Measurements from ENCODE around the gene TPM4. TPM values are rescaled to one million over a fixed set of nuclear protein-coding genes. Genes with fewer than 3 reads are reported as not detected.

The TPM4 gene
- total RNA-seq, 1 experiment from 2014 or later, result 307 TPM

GRCh38 chr19:16131648-16132047 lies 55.4 kb downstream of the TPM4 start:
- H3K36me3 ChIP-seq (ENCODE audit: low read depth), result peaks cover 42% of the 10 kb centered on the region
- H3K4me3 ChIP-seq, result no peak overlapping the region
- H4K20me1 ChIP-seq (ENCODE audit: insufficient read depth), result no peaks in the 10 kb centered on the region; the same call in 1 of the 2 replicates
- H3K9me2 ChIP-seq (ENCODE audit: insufficient read depth), result no peaks in the 10 kb centered on the region
- BruUV-seq (replicated peaks), result no TSS peak
- H3K4me1 ChIP-seq (replicated peaks; ENCODE audit: insufficient read depth), result no peaks in the 10 kb centered on the region
- ChIA-PET CTCF (no interaction called here), POLR2A (ENCODE audit: unreplicated experiment) (no interaction called here)
- H3K79me2 ChIP-seq (ENCODE audit: low read depth), result no peaks in the 10 kb centered on the region
- no peak overlapping the region for H3K4me2 ChIP-seq
- H3K9me3 ChIP-seq (ENCODE audit: insufficient read depth, low read depth), result no peaks in the 10 kb centered on the region
- DNase-seq, result no peak
- peaks cover 24% of the 10 kb centered on the region; the same call in 1 of the 2 replicates for H3F3A ChIP-seq (ENCODE audit: insufficient read depth, low read depth)
- H3K27me3 ChIP-seq (ENCODE audit: insufficient read depth, low read depth), result no peaks in the 10 kb centered on the region
- no peak overlapping the region for H2AFZ ChIP-seq
- intact Hi-C loops (cut with micrococcal nuclease; ENCODE audit: unreplicated experiment), result no loop called here
- no peak overlapping the region for H3K27ac ChIP-seq
- TF ChIP-seq CTCF (conservative IDR thresholded peaks at IDR 0.05), result no peak
- TF ChIP-seq EZH2 (IDR thresholded peaks at IDR 0.05; ENCODE audit: low read depth), result no peak

GRCh38 chr19:16133818-16134217 lies 57.5 kb downstream of the TPM4 start:
- H3F3A ChIP-seq (ENCODE audit: insufficient read depth, low read depth), result peaks cover 29% of the 10 kb centered on the region; the same call in 1 of the 2 replicates
- POLR2A ChIA-PET (ENCODE audit: unreplicated experiment), result no interaction called here
- DNase-seq, result no peak
- H3K27ac ChIP-seq, result no peak overlapping the region
- no peaks in the 10 kb centered on the region for H3K4me1 ChIP-seq (replicated peaks; ENCODE audit: insufficient read depth)
- H3K4me3 ChIP-seq, result no peak overlapping the region
- H3K9me3 ChIP-seq (ENCODE audit: insufficient read depth, low read depth), result no peaks in the 10 kb centered on the region
- CTCF ChIA-PET, result no interaction called here
- no peak for TF ChIP-seq EZH2 (IDR thresholded peaks at IDR 0.05; ENCODE audit: low read depth)
- TF ChIP-seq CTCF (conservative IDR thresholded peaks at IDR 0.05), result no peak
- H2AFZ ChIP-seq, result no peak overlapping the region
- no peaks in the 10 kb centered on the region for H4K20me1 ChIP-seq (ENCODE audit: insufficient read depth)
- intact Hi-C loops (cut with micrococcal nuclease; ENCODE audit: unreplicated experiment), result no loop called here
- H3K27me3 ChIP-seq (ENCODE audit: insufficient read depth, low read depth), result no peaks in the 10 kb centered on the region
- peaks cover 25% of the 10 kb centered on the region; the same call in 1 of the 2 replicates for H3K36me3 ChIP-seq (ENCODE audit: low read depth)
- no peak overlapping the region for H3K4me2 ChIP-seq
- no peaks in the 10 kb centered on the region for H3K9me2 ChIP-seq (ENCODE audit: insufficient read depth)
- H3K79me2 ChIP-seq (ENCODE audit: low read depth), result no peaks in the 10 kb centered on the region
- no TSS peak for BruUV-seq (replicated peaks)

- no peaks in the 10 kb centered on the region for H4K20me1 ChIP-seq (ENCODE audit: insufficient read depth)
- no peaks in the 10 kb centered on the region for H3K4me1 ChIP-seq (replicated peaks; ENCODE audit: insufficient read depth)
- H3K27ac ChIP-seq, result no peak overlapping the region
- CTCF ChIA-PET, result no interaction called here
- intact Hi-C loops (cut with micrococcal nuclease; ENCODE audit: unreplicated experiment), result no loop called here
- DNase-seq, result no peak
- no peak overlapping the region for H3K4me3 ChIP-seq
- no peak overlapping the region for H2AFZ ChIP-seq
- no peaks in the 10 kb centered on the region for H3K79me2 ChIP-seq (ENCODE audit: low read depth)
- H3F3A ChIP-seq (ENCODE audit: insufficient read depth, low read depth), result peaks cover 29% of the 10 kb centered on the region; the same call in 1 of the 2 replicates
- no peak for TF ChIP-seq EZH2 (IDR thresholded peaks at IDR 0.05; ENCODE audit: low read depth)
- no peak for TF ChIP-seq CTCF (conservative IDR thresholded peaks at IDR 0.05)
- H3K4me2 ChIP-seq, result no peak overlapping the region
- H3K9me2 ChIP-seq (ENCODE audit: insufficient read depth), result no peaks in the 10 kb centered on the region
- POLR2A ChIA-PET (ENCODE audit: unreplicated experiment), result no interaction called here
- H3K9me3 ChIP-seq (ENCODE audit: insufficient read depth, low read depth), result no peaks in the 10 kb centered on the region
- H3K36me3 ChIP-seq (ENCODE audit: low read depth), result peaks cover 25% of the 10 kb centered on the region; the same call in 1 of the 2 replicates
- no peaks in the 10 kb centered on the region for H3K27me3 ChIP-seq (ENCODE audit: insufficient read depth, low read depth)
- no TSS peak for BruUV-seq (replicated peaks)
Observed at GRCh38 chr19:16134510-16134909, 58.2 kb downstream of the TPM4 start.

Measured in PC-9 (cell line).